Stimulated activated CD4-positive, alpha-beta T cell treated with anti-CD3 and anti-CD28 coated beads, Interleukin-15, amount 100 ng/mL, for 24 hours (primary cell): Measurements from ENCODE around the gene PTMA.
"Not testable (repeated sequence)": the region's sequence is repeated elsewhere in the genome, so short reads cannot be mapped to it uniquely, and the experiment has no call there.

Source experiments
- DNase-seq: peaks from one replicate; pipeline ENCODE4 v3.0.0-alpha.2; 2020

PTMA gene

GRCh38 chr2:231717281-231718171 lies 9.2 kb downstream of the PTMA start:
- peak; percentile 62 for DNase-seq

- DNase-seq: no peak
Measured at GRCh38 chr2:231718799-231719198, 10.5 kb downstream of the PTMA start.

- no peak for DNase-seq
Measured at GRCh38 chr2:231720292-231720986, 12.1 kb downstream of the PTMA start.

- DNase-seq: no peak
Measured at GRCh38 chr2:231720987-231721966, 13.0 kb downstream of the PTMA start.

- no peak for DNase-seq
Measured at GRCh38 chr2:231722721-231723307, 14.5 kb downstream of the PTMA start.

DNA sequence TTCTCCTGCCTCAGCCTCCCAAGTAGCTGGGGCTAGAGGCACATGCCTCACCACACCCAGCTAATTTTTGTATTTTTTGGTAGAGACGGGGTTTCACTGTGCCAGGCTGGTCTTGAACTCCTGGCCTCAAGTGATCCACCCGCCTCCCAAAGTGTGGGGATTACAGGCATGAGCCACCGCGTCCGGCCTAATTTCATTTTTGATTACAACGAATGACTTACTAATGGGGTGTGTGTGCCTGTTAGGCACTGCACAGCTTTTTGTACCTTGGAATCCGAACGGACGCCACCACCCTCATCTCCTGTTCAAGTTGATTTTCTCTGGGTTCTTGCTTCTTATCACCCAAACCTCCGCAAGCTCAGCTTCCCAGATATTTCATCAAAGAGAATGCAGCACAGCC lies 17.2 kb downstream of the PTMA start:
- DNase-seq: no peak

DNA sequence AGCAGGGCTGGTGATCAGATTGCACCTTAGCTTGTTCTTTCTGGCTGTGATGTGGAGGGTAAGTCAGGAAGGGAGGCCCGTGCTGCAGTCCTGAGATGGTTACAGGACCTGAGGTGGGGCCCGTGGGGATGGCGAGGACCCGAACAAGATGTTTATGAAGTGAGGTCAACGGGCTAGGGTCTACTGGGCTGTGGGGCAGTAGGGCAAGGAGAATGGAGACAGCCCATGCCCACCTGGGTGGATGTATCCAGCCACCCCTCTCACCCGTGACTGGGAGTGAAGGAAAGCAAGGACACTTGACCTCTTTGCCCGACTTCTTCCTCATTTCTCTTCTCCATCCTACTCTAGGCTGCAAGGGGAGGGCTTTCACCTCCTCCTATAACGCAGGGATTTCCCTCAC lies 18.0 kb downstream of the PTMA start:
- no peak for DNase-seq

- DNase-seq: no peak
Measured at GRCh38 chr2:231727621-231728020, 19.3 kb downstream of the PTMA start.

GRCh38 chr2:231732604-231733003 lies 24.3 kb downstream of the PTMA start:
- DNase-seq: no peak

DNA sequence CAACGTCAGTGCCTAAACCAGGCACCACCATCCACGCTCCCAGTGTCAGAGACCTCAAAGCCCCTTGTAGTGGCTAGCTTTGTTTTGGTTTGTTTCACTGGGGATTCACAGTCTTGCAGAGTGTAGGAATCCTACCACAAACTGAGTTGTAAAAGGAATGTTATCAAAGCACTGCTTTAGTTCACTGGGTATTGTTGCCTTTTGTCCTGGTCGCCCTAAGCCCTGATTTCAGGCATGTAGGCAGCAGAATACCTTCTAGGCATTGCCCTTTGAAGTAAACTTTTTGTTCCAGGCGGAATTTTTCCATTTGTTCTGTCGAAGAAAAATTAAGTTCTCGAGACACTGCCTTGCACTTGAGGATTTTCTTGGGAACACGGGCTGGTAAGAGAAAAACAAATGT lies 29.4 kb downstream of the PTMA start:
- no peak for DNase-seq

DNA sequence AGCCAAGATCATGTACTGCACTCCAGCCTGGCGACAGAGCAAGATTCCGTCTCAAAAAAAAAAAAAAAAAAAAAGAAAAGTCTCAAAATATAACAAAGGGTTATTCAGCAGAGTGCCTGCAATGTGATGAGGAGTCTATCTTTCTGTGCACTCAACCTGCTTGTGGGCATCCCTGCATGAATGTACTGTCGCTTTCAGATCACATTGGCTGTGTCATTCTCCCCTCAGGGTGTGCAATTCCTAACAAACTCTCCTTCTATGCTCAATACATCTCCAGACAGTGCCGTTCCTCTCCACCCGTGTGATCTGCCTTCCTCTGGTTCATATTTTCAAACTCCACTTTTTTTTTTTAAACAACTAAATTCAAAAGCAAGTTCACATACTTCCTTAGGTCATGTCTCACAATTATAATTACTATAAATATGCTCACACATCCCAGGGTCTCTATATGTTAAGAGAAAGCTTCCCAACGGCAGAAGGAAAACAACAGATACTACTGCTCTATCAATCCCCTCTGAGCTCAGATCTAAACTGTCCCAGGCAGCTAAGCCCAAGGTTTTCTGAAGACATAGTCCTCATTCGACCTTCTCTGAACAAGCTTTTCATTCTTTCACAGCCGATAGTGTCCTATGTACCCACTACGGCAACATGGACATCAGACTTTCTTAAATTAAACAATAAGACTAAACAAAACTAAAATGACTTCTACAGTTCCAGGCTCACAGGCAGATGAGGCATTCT lies 35.2 kb downstream of the PTMA start:
- DNase-seq: no peak

DNA sequence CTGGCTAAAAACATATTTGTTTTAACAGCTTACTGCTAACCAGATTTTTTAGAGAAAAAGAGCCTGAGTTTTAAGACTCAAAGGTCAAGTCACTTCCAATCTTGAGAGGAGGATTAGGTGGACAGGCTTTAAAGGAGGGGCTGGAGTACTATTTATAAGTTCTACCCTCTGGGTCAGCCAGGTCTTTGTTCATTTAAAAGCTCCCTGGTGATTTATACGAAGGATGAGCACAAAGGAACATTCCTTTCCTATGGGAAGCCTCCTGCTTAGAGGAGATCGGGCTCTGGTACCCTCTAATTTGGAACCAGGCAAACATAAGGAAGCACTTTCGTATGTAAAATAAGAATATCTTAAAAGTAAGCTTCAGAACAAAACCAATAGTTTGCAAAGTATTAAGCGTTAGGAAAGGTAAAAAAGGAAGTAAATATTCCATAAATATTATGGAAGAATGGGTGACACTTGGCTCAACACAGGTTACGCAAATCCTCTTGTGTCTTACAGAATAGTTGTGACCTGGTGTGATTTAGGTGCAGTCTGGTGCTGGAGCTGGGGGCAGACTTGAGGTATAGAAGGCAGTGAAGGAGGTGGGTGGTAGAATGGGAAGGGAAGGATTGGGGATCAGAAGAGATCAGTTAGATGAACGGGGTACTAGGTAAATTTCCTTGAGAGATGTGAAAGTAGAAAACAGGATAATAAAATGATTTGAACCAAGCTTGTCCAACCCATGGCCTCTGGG lies 37.1 kb downstream of the PTMA start:
- no peak for DNase-seq

DNA sequence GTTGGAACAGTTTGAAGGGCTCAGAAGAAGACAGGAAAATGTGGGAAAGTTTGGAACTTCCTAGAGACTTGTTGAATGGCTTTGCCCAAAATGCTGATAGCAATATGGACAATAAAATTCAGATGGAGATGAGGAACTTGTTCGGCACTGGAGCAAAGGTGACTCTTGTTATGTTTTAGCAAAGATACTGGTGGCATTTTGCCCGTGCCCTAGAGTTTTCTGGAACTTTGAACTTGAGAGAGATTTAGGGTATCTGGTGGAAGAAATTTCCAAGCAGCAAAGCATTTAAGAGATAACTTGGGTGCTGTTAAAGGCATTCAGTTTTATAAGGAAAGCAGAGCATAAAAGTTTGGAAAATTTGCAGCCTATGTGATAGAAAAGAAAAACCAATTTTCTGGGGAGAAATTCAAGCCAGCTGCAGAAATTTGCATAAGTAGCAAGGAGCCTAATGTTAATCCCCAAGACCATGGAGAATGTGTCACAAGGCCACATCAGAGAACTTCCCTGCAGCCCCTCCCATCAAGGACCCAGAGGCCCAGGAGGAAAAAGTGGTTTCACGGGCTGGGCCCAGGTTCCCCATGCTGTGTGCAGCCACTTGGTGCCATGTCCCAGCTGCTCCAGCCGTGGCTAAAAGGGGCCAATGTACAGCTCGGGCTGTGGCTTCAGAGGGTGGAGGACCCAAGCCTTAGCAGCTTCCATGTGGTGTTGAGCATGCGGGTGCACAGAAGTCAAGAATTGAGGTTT lies 40.0 kb downstream of the PTMA start:
- DNase-seq: not testable (repeated sequence)

DNA sequence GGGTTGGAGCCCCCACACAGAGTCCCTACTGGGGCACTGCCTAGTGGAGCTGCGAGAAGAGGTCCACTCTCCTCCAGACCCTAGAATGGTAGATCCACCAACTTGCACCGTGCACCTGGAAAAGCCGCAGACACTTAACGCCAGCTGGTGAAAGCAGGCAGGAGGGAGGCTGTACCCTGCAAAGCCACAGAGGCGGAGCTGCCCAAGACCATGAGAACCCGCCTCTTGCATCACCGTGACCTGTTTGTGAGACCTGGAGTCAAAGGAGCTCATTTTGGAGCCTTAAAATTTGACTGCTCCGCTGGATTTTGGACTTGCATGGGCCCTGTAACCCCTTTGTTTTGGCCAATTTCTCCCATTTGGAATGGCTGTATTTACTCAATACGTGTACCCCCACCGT lies 40.7 kb downstream of the PTMA start:
- not testable (repeated sequence) for DNase-seq

GRCh38 chr2:231751042-231751815 lies 42.9 kb downstream of the PTMA start:
- no peak for DNase-seq

DNA sequence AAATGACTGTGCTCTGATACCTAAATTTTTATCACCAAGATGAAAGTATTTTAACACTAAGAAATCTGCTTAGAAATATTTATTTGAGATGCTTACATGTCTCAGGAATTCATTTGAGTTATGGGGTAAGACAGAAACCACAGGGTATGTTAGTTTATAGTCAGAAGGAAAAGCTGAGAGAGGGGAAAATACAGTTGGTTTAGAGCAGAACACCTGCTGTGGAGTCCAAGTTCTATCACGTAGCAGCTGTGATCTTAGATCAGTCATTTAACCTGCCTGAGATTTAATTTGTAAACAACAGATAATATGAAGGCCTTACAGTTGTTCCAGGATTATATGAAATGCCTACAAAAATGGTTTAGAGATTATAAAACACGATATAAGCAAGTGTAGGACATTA lies 43.7 kb downstream of the PTMA start:
- no peak for DNase-seq

DNA sequence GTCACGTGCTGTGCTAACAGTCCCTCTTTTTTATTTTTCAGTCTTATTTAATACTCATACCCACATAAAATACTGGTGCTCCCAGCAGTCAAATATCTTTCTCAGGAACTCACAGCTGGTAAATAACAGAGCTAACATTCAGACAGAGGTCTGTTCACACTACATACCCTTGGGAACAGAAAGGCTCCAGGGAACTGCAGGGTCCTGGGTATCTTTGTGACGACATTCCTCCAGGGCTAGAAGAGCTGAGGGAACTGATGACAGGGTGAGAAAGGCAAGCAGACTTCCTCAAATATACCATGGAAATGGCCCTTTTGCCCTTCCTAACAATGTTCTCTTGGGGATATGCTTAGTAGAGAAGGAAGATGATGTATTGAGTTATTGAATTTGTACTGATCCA lies 53.4 kb downstream of the PTMA start:
- no peak for DNase-seq
